ENCODE measurements around the gene RGMB.

DNA sequence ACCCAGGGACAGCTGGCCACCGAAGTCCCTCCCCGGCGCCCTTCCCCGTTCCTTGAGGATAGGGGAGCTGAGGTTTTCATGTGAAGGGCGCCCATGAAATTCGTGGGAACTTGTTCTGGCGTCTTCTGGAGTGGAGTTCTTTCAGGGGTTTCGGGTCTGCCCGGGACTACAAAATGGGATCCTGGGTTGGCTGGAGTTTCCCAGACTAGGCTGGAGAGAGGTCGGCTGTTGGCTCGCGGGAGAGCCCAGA lies 3.6 kb upstream of the RGMB start:
- TF ChIP-seq, protein P1, sequence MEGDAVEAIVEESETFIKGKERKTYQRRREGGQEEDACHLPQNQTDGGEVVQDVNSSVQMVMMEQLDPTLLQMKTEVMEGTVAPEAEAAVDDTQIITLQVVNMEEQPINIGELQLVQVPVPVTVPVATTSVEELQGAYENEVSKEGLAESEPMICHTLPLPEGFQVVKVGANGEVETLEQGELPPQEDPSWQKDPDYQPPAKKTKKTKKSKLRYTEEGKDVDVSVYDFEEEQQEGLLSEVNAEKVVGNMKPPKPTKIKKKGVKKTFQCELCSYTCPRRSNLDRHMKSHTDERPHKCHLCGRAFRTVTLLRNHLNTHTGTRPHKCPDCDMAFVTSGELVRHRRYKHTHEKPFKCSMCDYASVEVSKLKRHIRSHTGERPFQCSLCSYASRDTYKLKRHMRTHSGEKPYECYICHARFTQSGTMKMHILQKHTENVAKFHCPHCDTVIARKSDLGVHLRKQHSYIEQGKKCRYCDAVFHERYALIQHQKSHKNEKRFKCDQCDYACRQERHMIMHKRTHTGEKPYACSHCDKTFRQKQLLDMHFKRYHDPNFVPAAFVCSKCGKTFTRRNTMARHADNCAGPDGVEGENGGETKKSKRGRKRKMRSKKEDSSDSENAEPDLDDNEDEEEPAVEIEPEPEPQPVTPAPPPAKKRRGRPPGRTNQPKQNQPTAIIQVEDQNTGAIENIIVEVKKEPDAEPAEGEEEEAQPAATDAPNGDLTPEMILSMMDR (IDR thresholded peaks at IDR 0.05) = no peak
- TF ChIP-seq POLR2A (IDR thresholded peaks at IDR 0.05) = no peak
